Kidney tubule cell (primary cell): ENCODE measurements around the gene IL3.

Experiments used
- DNase-seq: peaks from one replicate; pipeline ENCODE4 v3.0.0-alpha.2; 2018; ENCODE audit warnings: low spot score

Gene IL3, protein sequence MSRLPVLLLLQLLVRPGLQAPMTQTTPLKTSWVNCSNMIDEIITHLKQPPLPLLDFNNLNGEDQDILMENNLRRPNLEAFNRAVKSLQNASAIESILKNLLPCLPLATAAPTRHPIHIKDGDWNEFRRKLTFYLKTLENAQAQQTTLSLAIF

DNA sequence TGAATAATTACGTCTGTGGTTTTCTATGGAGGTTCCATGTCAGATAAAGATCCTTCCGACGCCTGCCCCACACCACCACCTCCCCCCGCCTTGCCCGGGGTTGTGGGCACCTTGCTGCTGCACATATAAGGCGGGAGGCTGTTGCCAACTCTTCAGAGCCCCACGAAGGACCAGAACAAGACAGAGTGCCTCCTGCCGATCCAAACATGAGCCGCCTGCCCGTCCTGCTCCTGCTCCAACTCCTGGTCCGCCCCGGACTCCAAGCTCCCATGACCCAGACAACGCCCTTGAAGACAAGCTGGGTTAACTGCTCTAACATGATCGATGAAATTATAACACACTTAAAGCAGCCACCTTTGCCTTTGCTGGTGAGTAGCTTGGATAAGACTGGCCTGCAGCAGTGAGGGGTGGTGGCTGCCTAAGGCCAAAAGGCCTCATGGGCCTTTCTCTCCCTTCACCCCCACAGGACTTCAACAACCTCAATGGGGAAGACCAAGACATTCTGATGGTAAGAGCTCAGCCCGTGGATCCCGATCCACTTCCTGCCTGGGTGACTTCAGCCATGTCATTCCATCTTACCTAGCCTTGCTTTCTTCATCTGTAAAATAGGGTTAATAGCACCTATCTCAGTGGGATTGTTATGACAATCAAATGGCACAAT lies at the start of gene IL3:
IL3 (plus strand) TSS at position 155 of the 661 bp plus-strand sequence; CDS start at position 207, 52 bp downstream.
- no peak for DNase-seq

DNA sequence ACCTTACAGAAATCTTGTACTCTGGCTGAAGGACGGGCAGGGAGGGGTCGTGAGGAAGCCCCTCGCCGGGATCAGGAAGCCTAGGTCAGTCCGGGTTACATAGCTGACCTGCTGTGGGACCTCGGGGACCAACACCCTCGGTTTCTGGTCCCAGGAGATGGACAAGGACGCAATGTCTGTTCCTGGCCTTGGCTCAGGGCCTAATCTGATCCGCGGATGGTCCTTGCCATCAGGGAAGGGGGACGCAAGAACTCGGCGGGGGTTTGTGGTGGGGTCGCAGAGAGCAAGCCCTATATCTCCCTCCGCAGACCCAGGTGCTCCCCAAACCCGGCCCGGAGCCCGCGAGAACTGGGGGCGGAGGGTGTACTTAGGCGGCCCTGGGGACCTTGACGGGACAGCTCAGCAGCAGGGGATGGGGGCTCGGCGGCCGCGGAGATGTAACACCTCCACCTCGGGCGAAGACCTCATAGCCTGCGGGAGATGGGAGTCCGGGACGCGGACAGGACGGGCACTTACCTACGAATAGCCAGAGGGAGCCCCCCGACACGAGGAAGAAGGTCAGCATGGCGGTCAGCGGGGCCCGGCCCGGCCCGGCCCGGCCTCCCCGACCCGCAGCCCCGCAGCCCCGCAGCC lies 49.4 kb upstream of the IL3 start:
- no peak for DNase-seq

DNA sequence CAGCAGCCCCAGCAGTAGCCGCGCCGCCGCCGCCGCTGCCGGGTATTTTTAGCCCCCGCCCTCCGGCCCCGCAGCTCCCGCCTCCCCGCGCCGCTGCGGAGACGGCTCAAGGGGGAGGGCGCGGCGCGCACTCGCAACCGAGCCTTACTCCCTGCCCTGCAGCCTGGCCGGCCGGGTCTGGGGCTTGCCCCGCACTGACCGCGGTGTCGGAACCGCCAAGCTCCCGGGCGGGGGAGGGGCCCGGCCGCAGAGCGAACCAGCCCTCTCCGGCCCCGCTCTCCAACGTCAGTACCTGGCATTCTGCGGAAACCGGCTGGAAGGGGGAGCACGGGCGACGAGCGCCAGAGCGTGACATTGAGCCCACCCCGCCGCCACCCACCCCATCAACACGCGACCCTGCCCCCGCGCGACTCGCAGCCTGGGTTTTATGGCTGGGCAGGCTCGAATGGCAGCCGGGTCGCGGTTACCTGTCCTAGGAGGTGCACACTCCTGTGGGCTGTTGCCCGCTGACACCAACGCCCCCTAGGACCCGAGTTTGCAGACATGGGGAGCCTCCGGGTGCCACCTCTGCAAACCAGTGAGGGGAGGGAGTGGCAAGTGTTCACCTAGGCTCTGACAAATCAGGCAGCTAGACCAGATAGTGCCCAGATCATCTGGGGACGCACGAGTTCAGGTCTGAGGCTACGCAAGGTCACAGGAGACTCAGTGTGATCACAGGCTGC lies 48.7 kb upstream of the IL3 start, which contains the start of gene ACSL6:
ACSL6 (minus strand) TSS at position 37 of the 722 bp plus-strand sequence. CDS start 105 bp downstream, outside the sequence.
- no peak for DNase-seq

DNA sequence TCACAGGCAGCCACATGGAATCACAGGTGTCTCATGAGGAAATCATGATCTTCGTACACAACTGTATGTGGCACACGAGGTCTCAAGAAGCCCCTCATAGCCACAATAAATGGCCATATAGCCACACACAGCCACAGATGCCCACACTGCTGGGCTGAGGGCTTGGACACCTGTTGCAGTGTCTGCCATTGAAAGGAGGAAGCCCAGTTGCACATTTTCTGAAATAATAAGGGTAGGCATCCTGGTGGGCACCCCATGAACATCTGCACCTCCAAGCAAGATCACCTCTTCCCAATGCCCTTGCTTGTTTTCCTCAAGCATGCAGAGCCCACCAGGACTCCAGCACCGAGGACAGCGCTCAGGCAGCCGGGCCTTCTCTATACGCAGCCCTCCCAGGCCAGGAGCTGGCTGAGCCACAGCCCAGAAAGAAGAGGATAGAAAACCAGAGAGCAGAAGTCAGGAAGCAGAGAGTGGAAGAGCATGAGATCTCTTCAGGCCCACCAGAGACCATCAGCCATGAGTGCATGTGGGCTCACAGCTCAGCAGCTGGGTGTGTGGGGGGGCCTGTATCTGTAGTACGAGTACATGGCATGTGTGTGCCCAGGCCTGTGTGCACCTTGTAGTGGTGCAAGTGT lies 48.0 kb upstream of the IL3 start:
- peak; percentile 53 for DNase-seq

DNA sequence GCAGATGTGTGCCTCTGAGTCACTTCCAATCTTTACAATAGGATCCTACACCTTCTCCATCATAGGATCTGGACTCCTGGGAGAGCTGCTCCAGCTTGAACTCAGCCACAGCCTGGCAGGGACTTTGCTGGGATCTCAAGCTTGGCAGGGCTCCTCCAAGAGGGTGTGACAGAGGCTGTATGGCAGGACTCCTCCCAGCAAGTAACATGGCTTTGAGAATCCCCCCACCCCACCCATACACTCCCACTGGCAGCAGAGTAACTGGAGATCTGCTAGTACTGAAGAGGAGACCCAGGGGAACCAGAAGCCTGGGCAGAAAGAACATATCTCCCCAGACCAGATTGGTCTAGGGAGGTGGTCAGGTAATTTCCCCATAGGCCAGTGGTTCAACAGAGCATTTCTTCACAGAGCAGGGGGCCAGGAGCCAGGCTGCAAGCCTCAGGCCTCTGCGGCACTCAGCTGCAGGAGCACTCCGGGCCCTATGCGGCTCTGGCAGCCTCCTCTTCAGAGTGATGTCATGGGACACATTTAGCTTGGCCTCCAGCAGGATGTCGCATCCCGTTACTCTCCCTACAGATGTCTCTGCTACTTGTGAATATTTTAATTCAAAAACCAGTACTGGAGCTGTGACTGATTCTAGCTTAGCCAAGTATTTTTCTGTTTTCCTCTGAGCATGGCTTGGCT lies 47.3 kb upstream of the IL3 start:
- DNase-seq = no peak

DNA sequence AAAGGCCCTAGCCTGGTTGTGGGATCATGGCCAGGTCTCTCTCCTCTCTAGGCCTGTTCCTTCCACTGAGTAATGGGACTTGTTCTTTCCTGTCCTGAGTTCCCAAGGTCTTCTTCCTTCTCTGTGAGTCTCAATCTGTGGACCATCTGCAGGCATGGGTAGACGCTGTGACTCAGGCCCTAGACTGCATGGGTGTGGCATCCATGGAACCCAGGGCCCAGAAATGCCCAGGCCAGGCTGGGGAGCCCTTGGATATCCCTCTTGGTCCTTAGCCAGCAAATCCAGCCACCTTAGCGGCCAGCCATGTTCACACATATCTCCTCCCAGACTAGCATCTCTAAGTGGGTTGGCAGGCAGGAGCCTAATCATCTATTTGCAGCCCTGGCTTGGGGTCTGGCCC lies 46.7 kb upstream of the IL3 start:
- DNase-seq = no peak

DNA sequence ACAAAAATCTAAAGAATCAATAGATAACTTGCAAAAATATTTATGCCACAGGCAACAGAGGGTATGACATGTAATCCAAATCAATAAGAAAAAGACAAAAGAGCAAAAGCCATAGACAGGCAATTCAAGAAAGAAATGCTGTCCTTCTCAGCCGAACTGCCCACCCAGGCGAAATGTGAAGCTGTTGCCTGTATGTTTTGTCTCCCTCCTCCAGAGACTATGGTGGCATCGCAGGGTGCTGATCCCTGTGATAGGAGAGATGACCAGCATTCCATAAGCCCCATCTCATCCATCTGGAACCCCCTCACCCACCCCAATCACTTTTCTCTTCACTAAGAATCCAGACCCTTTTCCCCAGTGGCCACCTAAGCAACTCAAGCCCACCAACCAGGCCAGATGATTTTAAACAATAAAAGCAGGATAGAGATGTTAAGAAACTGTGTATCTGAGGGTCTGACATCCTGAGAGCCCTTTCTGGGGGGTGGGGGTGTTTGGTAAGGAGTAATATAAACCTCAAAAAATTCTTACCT lies 43.7 kb upstream of the IL3 start:
- DNase-seq = no peak

DNA sequence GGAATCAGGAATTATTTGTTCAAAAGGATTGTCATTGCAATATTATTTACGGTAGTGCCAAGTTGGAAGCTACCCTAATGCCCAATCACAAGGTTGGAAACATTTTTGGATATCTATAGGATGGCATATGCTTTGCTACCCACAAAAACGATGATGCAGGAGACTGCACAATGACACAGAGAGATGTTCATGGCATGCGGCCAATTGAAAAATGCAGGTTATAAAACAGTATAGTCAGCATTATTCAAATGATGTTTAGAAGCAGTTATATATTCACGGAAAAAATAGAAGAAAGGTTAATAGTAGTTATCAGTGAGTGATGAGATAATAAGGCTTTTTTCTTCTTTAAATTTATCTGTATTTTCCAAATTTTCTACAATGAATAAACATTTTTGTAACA lies 43.1 kb upstream of the IL3 start:
- no peak for DNase-seq

DNA sequence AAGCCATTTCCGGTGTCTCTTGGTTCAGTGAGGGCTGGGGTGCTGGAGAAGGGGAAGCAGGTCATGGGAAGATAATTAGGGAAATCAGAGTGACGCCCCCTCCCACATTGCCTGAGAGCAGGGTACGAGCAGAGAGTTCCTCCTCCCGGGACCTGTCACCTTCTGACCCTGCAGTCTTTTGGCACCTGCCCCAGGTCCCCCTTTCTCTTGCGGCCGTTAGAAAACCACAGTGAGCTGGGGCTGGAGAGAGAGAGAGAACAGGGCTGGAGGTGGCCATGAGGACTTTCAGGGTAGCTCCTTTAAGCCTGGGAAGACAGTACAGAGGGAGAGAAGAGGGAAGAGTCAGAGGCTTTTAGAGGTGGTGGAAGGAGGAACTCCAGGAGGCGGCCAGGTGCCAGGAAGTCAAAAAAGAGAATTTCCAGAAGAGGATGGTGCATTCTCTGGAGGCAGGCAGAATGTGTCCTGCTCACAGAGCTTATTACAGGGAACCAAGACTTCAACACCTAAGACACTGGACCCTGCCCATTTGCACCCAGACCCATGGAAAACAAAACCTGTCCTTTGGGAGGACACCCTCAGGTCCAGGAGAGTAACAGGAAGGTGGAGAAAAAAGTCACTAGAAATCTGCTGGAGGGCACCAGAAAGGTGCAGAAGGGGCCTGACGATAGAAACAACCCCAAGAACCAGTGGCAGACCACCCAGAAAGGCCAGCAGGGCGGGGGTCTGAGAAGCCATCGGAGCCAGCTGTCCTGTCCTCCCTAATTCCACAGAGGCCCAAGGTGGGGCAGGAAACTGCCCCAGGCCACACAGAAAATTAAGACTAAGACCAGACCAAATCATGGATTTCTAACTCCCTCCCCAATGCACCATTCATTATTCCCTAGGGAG lies 42.5 kb upstream of the IL3 start:
- DNase-seq = no peak

DNA sequence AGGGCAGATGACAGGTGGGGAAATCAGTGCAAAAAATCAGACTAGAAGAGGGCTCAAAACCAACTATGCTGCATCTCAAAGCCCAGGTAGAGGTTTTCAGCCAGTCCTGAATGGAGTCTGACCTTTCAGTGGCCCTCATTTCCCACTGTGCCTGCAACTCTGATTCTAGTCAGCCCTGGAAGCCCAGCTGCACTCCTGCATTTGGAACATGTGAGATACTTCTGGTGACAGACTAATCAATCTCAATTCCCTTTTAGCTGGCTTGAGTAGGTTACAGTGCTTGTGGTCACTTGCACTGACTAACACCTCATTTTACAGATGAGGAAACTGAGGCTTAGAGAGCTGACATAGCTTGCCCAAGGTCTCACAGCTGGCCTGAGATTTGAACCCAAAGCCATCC lies 41.1 kb upstream of the IL3 start:
- no peak for DNase-seq

DNA sequence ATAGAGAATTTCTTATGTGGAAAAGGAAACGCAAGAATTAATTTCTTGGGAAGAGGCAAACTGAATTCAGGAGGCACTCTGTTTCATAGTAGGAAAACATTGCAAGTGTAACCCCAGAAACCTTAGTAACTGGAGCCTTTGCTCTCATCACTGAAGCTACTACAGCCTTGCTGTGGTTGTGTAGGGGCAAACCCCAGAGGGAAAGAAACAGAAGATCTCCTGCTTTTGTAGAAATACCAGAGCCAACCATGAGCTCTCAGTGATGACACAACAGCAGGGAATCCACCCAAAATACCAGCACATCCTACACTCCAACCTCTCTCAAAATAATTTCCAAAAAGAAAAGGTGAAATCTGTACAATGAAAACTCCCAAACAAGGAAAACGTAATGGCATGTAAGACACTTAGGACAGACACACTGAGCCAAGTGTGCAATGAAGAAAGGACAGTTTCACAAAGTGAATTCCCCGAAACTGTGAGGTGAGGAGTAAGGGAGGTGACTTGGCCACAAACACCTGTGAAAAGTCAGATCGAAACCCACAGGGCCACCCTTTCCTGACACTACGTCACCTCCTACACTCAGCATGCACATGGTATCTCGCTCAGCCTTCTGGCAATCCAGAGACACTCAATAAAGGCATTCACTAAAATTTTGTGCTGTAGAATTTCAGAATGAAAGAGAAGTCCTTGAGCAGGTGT lies 40.4 kb upstream of the IL3 start:
- no peak for DNase-seq

DNA sequence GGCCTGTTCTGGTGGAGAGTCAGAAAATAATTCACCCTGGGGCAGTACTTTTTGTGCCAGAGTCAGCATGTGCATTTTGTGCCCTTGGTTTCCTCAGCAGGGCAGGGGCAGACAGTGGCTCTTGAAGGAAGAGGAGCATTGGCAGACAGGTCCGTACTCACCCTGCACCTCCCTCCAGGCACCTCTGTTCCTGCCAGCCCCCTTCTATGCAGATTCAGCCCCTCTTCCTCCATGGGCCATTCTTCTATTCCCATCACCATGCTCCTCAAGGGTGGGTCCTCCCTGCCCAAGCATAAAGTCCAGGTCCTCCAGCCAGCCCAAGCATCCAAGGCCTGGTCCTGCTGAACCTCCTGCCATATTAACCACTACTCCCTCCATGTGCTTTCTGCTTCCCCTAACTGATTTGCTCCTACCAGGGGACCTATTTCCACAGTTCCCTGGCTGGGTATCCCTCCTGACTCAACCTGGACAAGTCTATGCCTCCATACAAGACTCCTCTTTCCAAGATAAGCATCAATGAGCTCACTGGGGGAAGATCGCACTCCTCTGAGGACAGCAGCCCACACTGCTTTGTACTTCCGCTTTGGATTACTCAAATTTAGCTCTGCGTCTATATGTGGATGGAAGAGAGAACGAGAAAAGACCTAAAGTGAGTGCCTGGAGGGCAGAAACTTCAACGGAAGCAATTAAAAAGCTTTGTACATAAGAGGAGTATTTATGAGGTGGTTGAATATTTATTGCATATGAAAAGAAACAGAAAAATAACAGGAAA lies 39.7 kb upstream of the IL3 start:
- DNase-seq = no peak

DNA sequence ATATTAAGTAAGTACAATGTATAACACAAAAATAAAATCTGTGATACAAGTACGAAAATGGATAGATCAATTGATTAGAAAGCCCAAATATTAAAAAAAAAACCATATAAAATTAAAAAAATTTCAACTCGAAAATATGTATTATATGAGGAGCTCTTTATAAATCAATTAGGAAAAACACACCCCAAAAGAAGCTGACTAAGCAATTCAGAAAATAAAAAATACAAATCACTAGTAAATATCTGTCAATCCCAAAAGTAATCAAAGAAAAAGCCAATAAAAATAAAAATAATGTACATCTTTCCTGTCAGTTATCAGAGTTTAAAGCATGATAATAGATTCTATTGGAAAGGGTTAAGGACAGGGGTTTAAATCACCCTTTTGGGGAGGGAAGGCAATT lies 38.8 kb upstream of the IL3 start:
- DNase-seq = no peak

DNA sequence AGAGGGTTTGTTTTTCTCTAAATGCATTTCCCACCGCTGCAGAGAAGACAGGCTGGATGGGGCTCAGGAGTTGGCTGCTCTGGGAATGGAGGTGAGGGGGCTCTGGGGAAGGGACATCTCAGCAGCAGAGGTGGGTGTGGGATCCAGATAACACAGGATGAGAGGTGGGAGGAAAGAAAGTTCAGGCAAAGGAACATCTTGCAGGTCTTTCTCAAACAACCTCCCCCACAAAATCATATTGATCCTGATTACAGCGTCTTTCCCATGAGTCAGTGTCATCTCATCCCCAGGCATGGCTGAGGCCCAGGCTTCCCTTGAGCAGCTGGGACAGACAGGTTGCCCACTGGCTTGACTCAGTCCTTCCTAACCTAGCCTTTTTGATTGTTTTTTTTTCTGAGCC lies 37.7 kb upstream of the IL3 start:
- DNase-seq = no peak

DNA sequence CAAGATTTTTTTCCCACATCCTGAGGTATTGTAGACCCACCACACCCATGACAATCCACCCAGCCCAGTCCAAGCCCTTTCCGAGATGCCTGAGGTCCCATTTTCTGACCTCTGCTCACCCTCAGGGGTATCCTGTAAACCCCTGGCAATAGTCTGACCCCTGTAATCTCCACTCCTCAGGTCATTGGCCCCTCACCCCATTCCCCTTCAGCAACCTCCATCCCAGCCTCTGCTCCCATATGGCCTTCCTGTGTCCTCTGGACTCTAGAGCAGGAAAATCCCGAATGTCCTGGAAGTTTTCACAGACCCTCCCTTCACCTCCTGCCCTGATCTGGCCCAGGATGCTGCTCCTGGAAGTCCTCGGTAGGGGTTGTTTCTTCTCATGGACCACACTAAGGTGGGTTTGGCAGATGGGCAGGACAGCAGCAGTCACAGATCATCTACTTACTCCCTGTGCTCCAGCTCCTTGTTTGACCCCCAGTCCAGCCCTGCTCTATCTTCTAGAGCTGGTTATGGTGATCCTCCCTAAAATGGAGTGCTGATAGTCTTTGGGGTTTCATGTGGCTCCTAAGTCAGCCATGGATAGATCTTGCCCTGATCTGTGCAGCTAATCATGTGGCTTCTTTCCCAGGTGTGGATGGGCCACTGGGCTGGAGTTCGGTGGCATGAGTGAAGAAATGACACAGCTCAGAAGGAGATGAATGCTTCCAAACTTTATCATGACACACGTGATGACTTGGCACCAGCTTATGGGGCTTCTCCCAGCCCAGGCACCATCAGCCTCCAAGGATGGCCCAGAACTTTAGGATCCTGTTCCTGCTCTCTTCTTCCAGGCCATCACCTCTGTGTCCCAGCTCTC lies 37.0 kb upstream of the IL3 start:
- no peak for DNase-seq

DNA sequence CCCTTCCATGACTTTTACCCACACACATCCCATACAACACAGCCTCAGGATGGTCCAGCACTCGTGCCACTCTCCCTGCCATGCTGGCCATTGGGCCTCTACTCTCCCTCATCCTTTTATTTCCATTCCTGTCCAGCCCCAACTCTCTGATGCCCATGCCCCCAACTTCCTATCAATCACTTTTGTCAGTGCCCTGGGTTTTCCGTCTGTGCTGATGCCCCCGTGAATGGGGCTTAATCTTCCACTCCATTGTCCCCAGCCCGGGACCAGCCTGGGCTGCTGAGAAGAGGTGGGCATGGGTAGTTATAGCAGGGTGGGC lies 36.4 kb upstream of the IL3 start:
- no peak for DNase-seq

DNA sequence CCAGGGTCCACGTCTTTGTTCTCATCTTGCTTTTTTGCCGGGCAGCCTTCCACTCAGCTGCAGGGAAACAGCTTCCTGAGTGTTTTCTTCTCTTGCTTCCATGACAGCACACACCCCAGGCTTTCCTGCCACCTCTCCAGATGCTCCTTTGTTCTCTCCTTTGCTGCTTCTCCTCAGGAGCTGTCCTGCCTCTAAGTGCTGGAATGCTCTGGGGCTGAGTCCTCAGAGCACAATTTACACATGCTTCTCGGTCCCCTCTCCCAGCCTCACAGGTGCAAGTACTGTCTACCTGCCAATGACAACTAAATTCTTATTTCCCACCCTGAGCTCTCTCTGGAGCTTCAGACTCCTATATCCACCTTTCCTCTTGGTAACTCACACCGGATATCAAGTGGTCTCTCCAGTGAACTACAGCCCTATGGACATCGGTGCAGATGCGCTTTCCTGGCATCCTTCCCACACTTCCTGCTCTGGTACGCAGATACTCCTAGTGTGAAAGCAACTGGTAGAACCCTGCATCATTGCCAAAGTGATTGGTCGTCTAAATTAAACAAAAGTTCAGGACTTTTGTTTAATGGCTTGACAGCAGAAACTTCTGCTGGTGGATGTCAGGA lies 35.6 kb upstream of the IL3 start:
- no peak for DNase-seq

DNA sequence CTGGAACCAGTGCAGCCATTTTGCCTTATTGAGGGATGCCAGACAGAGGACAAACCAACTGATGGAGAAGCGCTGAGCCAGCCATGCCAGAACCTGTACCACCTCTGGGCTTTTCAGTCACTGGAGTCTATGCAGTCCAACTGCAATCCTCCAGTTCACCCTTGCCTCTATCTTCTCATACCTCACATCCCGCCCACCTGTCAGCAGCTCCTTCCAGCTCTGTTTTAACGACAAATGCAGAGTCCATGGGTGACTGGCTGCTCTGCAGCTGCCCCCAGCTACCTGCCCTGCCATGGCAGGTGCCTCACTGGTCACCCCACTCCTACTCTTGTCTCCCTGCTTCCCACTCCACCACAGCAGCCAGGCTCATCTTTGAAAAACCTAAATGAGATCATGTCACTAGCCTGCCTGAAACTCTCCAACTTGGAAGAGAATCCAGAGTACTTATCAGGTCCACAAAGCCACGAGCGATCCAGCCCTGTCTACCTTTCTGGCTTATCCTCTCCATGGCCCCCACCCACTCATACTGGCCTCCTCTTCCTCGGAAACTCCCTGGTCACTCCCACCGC lies 35.0 kb upstream of the IL3 start:
- DNase-seq = no peak
